GM18867 (cell line): Measurements from ENCODE around the gene FRMD3.

Experiments used
- ATAC-seq: cut with Tn5 transposase; IDR thresholded peaks from one replicate; pipeline ENCODE4 v1.9.1; 2021; ENCODE audit warnings: mild to moderate bottlenecking, moderate library complexity; ENCODE audit not compliant: unreplicated experiment

The FRMD3 gene

DNA sequence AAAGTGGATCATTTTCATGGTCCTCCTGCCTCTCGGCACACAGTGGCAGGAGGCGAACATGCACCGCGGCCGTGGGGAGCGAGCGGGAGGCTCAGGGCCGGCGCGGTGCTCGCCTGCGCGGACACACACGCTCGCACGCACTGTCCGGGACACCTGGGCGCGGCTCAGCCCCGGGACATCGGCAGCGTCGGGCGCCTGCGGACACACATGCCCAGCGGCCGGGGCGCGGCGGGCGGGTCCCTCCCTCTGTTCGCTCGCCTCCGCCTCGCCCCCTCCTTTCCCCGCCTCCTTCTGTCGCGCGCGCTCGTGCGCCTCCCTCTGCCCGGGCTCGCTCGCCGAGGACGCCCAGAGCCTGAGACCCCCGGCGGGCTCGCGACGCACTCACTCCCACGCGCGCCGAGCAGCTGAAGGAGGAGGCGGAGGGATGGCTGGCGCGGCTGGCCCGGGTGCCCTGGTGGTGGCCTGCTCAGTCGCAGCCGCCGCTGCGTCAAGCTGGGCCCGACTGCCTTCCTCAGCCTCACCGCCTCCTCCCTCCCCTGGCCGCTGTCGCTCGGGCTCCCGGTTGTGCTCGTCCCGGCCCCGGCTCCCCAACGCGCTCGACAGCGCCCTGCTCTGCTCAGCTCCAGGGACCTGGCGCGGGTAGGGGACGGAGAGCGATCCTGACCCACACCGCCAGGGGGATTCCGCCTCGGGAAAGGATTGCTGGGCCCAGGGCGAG lies at the start of gene FRMD3:
Gene FRMD3, minus strand, starts transcription at position 230 of the 718 bp plus-strand sequence. Its CDS starts 170 bp downstream, at position 60.
- ATAC-seq: peak; percentile 67

GRCh38 chr9:83584995-83585394 lies 46.8 kb upstream of the FRMD3 start:
- ATAC-seq: no peak

DNA sequence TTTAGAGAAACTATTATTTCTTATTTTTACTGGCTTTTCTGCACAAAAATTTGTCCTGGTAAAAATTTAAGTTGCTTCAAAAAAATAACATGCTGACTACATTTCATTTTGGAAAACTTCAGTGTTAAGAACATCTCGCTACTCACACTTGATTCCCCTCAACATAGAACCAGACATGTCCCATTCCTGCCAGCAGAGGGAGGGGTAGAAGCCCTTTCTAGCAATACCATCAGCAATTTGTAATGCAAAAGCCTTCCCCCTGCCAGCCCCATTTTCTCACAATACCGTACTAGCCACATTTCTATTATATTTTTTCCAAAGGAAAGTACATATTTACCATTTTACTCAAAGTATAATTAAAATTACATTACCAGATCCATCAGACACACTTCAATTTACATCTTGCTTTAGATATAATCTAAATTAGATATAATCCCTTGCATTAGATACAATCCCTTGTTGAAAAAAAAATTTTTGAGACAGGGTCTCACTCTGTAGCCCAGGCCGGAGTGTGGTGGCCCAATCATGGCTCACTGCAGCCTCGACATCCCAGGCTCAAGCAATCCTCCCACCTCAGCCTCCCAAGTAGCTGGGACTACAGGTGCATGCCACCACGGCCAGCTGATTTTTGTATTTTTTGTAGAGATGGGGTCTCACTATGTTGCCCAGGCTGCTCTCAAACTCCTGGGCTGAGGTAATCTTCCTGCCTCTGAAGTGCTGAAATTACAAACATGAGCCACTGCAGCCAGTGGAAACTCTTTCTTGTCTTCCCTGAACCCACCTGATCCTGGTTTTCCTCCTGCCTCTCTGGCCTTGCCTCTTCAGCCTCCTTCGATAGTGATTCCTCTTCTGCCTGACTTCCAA lies 45.2 kb upstream of the FRMD3 start:
- ATAC-seq: peak; percentile 95

GRCh38 chr9:83582029-83582428 lies 43.8 kb upstream of the FRMD3 start:
- no peak for ATAC-seq

DNA sequence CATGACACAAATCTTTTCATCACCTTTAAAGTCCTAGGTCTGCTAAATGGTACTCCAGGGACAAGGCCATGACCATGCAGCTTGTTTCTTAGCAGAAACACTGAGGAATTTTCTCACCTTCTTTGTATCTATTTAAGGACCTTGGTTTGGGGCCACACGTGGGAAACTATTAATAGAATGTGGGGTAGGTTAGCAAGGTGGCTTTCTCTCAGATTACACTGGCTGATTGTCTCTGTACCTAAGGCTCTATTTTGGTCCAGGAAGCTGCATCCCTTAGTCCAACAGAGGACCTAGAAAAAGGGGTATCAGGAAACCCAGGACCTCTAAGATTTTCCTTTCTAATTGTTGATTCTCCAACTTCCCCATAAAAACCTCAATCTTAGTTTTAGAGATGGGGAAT lies 36.3 kb upstream of the FRMD3 start:
- ATAC-seq: no peak

- ATAC-seq: no peak
These were observed 34.3 kb upstream of the FRMD3 start for GRCh38 chr9:83572524-83572923.

- ATAC-seq: no peak
These were observed 32.2 kb upstream of the FRMD3 start for GRCh38 chr9:83570359-83570758.

GRCh38 chr9:83569326-83569725 lies 31.1 kb upstream of the FRMD3 start:
- no peak for ATAC-seq

GRCh38 chr9:83563360-83563759 lies 25.2 kb upstream of the FRMD3 start:
- no peak for ATAC-seq

DNA sequence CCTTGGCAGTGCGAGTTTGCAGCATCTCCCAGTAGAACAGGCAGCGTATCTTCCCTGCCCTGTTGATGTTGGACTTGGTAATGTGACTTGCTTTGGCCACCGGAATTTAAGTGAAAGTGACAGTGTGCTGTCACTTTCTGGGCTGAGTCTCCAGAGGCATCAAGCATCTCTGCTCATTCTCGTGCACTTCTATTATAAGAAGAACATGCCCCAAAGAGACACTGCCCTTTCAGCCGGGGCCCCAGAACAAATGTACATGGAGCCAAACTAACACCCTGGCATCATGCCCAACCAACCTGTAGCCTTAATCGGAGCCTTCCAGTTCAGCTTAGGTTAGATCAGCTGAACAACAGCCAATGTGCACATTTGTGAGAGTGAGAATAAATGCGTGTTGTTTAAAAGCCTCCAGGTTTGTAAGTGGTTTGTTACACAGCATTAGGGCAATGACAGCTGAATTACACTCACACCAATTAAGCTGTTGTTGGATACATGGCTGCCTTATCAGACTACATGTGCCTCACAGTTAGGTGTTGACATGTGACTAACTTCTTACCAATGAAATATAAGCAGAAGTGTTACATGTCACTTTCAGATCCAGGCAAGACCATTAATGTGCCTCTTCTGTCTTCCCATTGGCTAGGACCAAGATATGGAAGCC lies 22.1 kb upstream of the FRMD3 start:
- ATAC-seq: no peak

DNA sequence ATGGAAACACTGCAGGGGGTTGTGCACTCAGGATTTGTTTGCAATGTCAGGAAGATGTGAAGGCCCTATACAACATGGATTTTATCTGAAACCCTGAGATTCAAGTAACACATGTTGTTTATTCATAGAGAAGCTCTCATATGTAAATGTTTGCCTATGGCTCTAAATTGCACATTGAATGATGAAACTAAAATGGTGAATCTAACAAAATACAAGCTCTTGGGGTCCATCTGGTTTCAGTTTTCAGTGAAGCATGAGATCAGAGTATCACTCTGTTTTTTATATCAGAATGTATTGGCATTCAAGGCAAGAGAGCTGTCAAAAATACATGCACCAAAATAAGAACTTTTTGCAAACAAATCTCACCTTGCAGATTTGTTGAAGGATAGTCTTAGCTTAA lies 19.6 kb upstream of the FRMD3 start:
- no peak for ATAC-seq

- no peak for ATAC-seq
These were observed 19.1 kb upstream of the FRMD3 start for GRCh38 chr9:83557317-83557716.

DNA sequence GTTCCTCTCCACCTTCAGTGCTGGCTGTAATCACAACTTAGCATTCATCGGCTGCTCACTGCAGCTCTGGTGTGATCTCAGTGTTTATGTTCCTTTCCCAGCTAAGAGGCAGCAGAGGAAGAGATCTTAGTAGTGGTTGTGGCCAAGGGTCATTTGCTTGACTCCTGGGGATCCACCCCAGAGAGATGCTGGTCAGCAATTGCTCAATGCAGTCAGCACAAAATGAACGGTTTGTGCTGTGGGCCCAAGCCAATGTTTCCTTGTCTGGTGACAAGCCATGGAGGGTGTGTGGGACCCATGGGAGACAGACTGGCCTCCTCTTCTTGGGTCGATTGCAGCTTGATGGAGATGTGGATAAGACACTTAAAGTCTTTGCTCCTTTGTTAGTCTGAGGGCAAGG lies 16.1 kb upstream of the FRMD3 start:
- no peak for ATAC-seq

GRCh38 chr9:83544002-83544698 lies 5.9 kb upstream of the FRMD3 start:
- peak; percentile 91 for ATAC-seq

GRCh38 chr9:83538890-83539238 lies 663 bp upstream of the FRMD3 start:
- ATAC-seq: no peak

- ATAC-seq: no peak
These were observed 650 bp downstream of the FRMD3 start for GRCh38 chr9:83537331-83538171.

DNA sequence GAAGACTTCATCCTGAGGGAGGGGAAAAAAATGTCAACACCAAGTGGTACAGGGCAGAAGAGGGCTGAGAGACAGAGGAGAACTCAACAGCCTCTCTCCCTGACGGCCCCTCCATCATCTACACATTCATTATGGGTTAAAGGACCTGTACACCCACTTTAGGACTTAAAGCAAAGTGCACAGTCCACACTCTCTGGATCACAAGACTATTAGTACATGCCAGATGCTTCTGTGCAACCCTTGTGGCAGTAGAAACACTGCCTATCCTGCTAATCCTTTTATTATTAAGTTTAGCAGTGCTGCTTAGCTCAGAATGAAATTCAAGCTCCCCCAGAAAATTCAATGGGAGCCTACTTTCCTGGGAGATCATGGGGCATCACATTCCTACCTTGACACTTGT lies 1.9 kb downstream of the FRMD3 start:
- ATAC-seq: no peak

GRCh38 chr9:83535736-83536135 lies 2.5 kb downstream of the FRMD3 start:
- no peak for ATAC-seq

DNA sequence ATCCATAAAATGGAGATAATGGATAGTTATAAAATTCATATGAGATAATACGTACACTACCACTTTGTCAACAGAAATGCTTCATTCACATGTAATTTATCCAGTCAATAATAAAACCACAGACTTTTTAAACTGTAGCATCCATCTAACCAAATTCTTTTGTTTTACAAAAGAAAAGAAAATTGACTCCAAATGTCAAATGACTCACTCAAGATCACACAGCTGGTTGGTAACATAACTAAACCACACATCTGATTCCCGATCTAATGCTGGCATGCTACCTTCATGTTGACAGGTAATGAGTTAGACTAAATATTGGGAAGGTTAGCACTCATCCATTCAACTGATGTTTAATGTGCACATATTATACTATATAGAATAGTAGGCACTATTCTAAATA lies 4.9 kb downstream of the FRMD3 start:
- ATAC-seq: no peak

- ATAC-seq: no peak
These were observed 11.3 kb downstream of the FRMD3 start for GRCh38 chr9:83526901-83527300.
